GM10248 (cell line): ENCODE data around the gene TET2.

Experiments
- CTCF ChIA-PET: fragments of 300-600 bp; sonication (Branson Sonifier 250); formaldehyde crosslinking; extraction: SDS; loops from one replicate; lab custom pipeline; 2021; ENCODE audit warnings: antibody characterized with exemption; lab: Yijun Ruan, JAX
- POLR2A ChIA-PET: fragments of 350-650 bp; sonication (Branson Sonifier 250); formaldehyde crosslinking; extraction: SDS; loops from one replicate; lab custom pipeline; 2020; ENCODE audit warnings: antibody characterized with exemption; lab: Yijun Ruan, JAX
- DNase-seq: peaks from one replicate; pipeline ENCODE4 v3.0.0; 2012; ENCODE audit errors: extremely low spot score
- CTCF ChIP-seq: IDR thresholded peaks from 2 replicates; pipeline ENCODE4 v1.5.1; 2012; ENCODE audit warnings: mild to moderate bottlenecking, low read depth; ENCODE audit errors: extremely low read depth, missing control alignments, control extremely low read depth

TET2 gene

GRCh38 chr4:105153749-105154148 lies 7.1 kb downstream of the TET2 start:
- ChIA-PET POLR2A (no interaction called here), CTCF (interaction anchor here (1.4 kb wide), 1 partner anchor 60 kb away, joined by 3 read pairs; no protein-coding TSS in a partner anchor)
- DNase-seq: no peak
- TF ChIP-seq CTCF: no peak

- no peak for TF ChIP-seq CTCF
- ChIA-PET CTCF (interaction anchor here (0.8 to 1.4 kb wide), 2 partner anchors 43 to 59 kb away, joined by 3 read pairs; no protein-coding TSS in a partner anchor), POLR2A (no interaction called here)
- DNase-seq: no peak
Measured at GRCh38 chr4:105154576-105154975, 7.9 kb downstream of the TET2 start.

GRCh38 chr4:105155426-105155825 lies 8.8 kb downstream of the TET2 start:
- DNase-seq: no peak
- no peak for TF ChIP-seq CTCF
- POLR2A ChIA-PET: no interaction called here
- CTCF ChIA-PET: no interaction called here

- ChIA-PET POLR2A (no interaction called here), CTCF (no interaction called here)
- TF ChIP-seq CTCF: no peak
- DNase-seq: no peak
Measured at GRCh38 chr4:105158837-105159236, 12.2 kb downstream of the TET2 start.

GRCh38 chr4:105162123-105162796 lies 15.6 kb downstream of the TET2 start:
- DNase-seq: no peak
- ChIA-PET CTCF (interaction anchor here (1.0 to 2.8 kb wide), 8 partner anchors 9 to 52 kb away, joined by 3 to 15 read pairs (median 4); no protein-coding TSS in a partner anchor), POLR2A (interaction anchor here (0.7 kb wide), 1 partner anchor 12 kb away, joined by 3 read pairs; no protein-coding TSS in a partner anchor)
- no peak for TF ChIP-seq CTCF

- CTCF ChIA-PET: interaction anchor here (1.1 to 1.5 kb wide), 3 partner anchors 18 to 540 kb away, joined by 3 to 4 read pairs (median 3); no protein-coding TSS in a partner anchor
Measured at GRCh38 chr4:105164548-105164947, 17.9 kb downstream of the TET2 start.

More at GRCh38 chr4:105164548-105164947, 17.9 kb downstream of the TET2 start:
- DNase-seq: no peak
- POLR2A ChIA-PET: no interaction called here
- TF ChIP-seq CTCF: no peak
